B cell (primary cell): ENCODE results near the gene PSENEN. TPM values are rescaled to one million over a fixed set of nuclear protein-coding genes. Genes with fewer than 3 reads are reported as not detected.

Experiments used
- ATAC-seq: fragments of 200-7000 bp; cut with Tn5 transposase; one replicate; pipeline ENCODE4 v1.10.0; 2021; ENCODE audit warnings: low read depth, mild to moderate bottlenecking, moderate number of reproducible peaks, moderate library complexity
- CTCF ChIA-PET: fragments of 350-600 bp; sonication (Branson Sonifier 250); formaldehyde crosslinking; loops from one replicate; lab custom pipeline; 2021; ENCODE audit warnings: antibody characterized with exemption, inconsistent platforms; lab: Charles Lee
- POLR2A ChIA-PET: fragments of 350-600 bp; sonication (Branson Sonifier 250); formaldehyde crosslinking; loops from one replicate; lab custom pipeline; 2021; ENCODE audit warnings: antibody characterized with exemption; lab: Charles Lee
- DNase-seq: peaks from one replicate; pipeline ENCODE4 v3.0.0; 2013
- H2AFZ ChIP-seq: 2 replicates; pipeline ENCODE4 v1.6.1; 2012; ENCODE audit warnings: mild to moderate bottlenecking, low read depth, low read length; ENCODE audit not compliant: insufficient read depth, poor library complexity, severe bottlenecking
- H3K27ac ChIP-seq, 2 donors: 1 replicate in 1 of 2; 2 replicates in 1 of 2; pipeline ENCODE4 v1.5.1; 2012 to 2013; ENCODE audit warnings: low read length in 2 of 2, mild to moderate bottlenecking in 2 of 2, moderate library complexity in 1 of 2
- H3K27me3 ChIP-seq, 4 experiments: fragments of 200-600 bp in 1 of 4; sonication (generic) in 1 of 4; replicated peaks in 1 of 4; 1 replicate in 2 of 4; 2 replicates in 2 of 4; pipeline versions ENCODE4 v1.6.1 to v1.7.0; 2013 to 2016; ENCODE audit warnings: low read length in 3 of 4, mild to moderate bottlenecking in 2 of 4, mixed read lengths in 1 of 4, moderate library complexity in 1 of 4; ENCODE audit not compliant: insufficient read depth in 4 of 4, control insufficient read depth in 3 of 4; ENCODE audit errors: control extremely low read depth in 1 of 4
- H3K36me3 ChIP-seq, 2 experiments: replicated peaks in 1 of 2; 1 replicate in 1 of 2; 2 replicates in 1 of 2; pipeline versions ENCODE4 v1.6.1 to v1.7.1; 2013; ENCODE audit warnings: low read length in 1 of 2; ENCODE audit not compliant: insufficient read depth in 2 of 2, control insufficient read depth in 1 of 2; ENCODE audit errors: control extremely low read depth in 1 of 2, extremely low read depth in 1 of 2
- H3K4me1 ChIP-seq, 2 donors: fragments of 200-600 bp in 1 of 2; sonication (generic) in 1 of 2; 1 replicate in 1 of 2; 2 replicates in 1 of 2; pipeline versions ENCODE4 v1.5.1 to v1.6.1; 2013 to 2017; ENCODE audit warnings: low read length in 2 of 2; ENCODE audit not compliant: control insufficient read depth in 2 of 2, insufficient read depth in 2 of 2
- H3K4me2 ChIP-seq: replicated peaks from 2 replicates; pipeline ENCODE3; 2012; ENCODE audit warnings: mild to moderate bottlenecking, low read depth, low read length; ENCODE audit not compliant: poor library complexity, severe bottlenecking
- H3K4me3 ChIP-seq, 5 experiments: fragments of 200-600 bp in 1 of 5; sonication (generic) in 1 of 5; 1 replicate in 3 of 5; 2 replicates in 2 of 5; pipeline versions ENCODE4 v1.5.1 to v1.7.0; 2011 to 2016; ENCODE audit warnings: low read length in 4 of 5, mild to moderate bottlenecking in 4 of 5, low read depth in 2 of 5, control low read depth in 1 of 5, moderate library complexity in 1 of 5; ENCODE audit not compliant: insufficient read depth in 1 of 5; ENCODE audit errors: control extremely low read depth in 1 of 5, extremely low read depth in 1 of 5
- H3K79me2 ChIP-seq: fragments of 200-600 bp; sonication (generic); one replicate; pipeline ENCODE4 v1.6.0; 2016; ENCODE audit warnings: low read length; ENCODE audit not compliant: control insufficient read depth, insufficient read depth
- H3K9ac ChIP-seq: fragments of 200-600 bp; sonication (generic); 2 replicates; pipeline ENCODE4 v1.6.1; 2017; ENCODE audit warnings: mild to moderate bottlenecking, low read length, moderate library complexity
- H3K9me3 ChIP-seq, 3 donors: one replicate each; pipeline versions ENCODE4 v1.6.1 to v1.7.1; 2013; ENCODE audit warnings: low read length in 2 of 3; ENCODE audit not compliant: control insufficient read depth in 2 of 3, insufficient read depth in 1 of 3; ENCODE audit errors: control extremely low read depth in 1 of 3
- H4K20me1 ChIP-seq: 2 replicates; pipeline ENCODE4 v1.6.0; 2012; ENCODE audit warnings: mild to moderate bottlenecking, low read length; ENCODE audit not compliant: insufficient read depth, control insufficient read depth, poor library complexity, severe bottlenecking
- H3K27ac Mint-ChIP-seq: one replicate; pipeline ENCODE4 v1.8.0; 2021; ENCODE audit warnings: mixed read lengths
- H3K27me3 Mint-ChIP-seq: one replicate; pipeline ENCODE4 v1.8.0; 2021; ENCODE audit warnings: mixed read lengths
- H3K4me1 Mint-ChIP-seq: one replicate; pipeline ENCODE4 v1.8.0; 2021; ENCODE audit warnings: mixed read lengths
- H3K4me3 Mint-ChIP-seq: one replicate; pipeline ENCODE4 v1.8.0; 2021; ENCODE audit warnings: mixed read lengths
- H3K9me3 Mint-ChIP-seq: one replicate; pipeline ENCODE4 v1.8.0; 2022; ENCODE audit warnings: mixed read lengths; ENCODE audit not compliant: insufficient read depth
- EZH2 ChIP-seq: IDR thresholded peaks from 2 replicates; pipeline ENCODE4 v1.6.1; 2012; ENCODE audit warnings: borderline replicate concordance, low read depth, mild to moderate bottlenecking, moderate library complexity, low read length; ENCODE audit not compliant: insufficient read depth, poor library complexity, severe bottlenecking
- WGBS: methylation state at CpG from one replicate; pipeline ENCODE4 v1.1.5; 2013; ENCODE audit warnings: missing lambda C conversion rate; ENCODE audit not compliant: insufficient coverage; 5-methylcytosine and 5-hydroxymethylcytosine counted together
- intact Hi-C: fragments of 100-400 bp; cut with micrococcal nuclease; formaldehyde crosslinking; loops from one replicate; pipeline ENCODE4 v1.10.0; 2022
- polyA plus RNA-seq: library from polyadenylated mRNA; depleted of rRNA; stranded (reverse); fragments of >200 nt; gene quantifications from 2 replicates; pipeline ENCODE4 v1.2.3, GENCODE V29; 2012
- total RNA-seq, 2 donors: library from RNA; stranded (reverse); fragments of 120-200 nt in 1 of 2; gene quantifications; 1 replicate in 1 of 2; 2 replicates in 1 of 2; pipeline versions ENCODE4 v1.2.3 to v1.2.4, GENCODE V29; 2013 to 2022
- TF ChIP-seq, protein P1 (sequence below): fragments of 200-600 bp; IDR thresholded peaks from one replicate; pipeline ENCODE4 v1.8.0; 2022; ENCODE audit warnings: antibody characterized with exemption, mild to moderate bottlenecking

The PSENEN gene
- total and polyA plus RNA-seq, 2 donors (not counting 1 experiment from before 2014, with no cell fraction given): 17.7 to 36.4 TPM

DNA sequence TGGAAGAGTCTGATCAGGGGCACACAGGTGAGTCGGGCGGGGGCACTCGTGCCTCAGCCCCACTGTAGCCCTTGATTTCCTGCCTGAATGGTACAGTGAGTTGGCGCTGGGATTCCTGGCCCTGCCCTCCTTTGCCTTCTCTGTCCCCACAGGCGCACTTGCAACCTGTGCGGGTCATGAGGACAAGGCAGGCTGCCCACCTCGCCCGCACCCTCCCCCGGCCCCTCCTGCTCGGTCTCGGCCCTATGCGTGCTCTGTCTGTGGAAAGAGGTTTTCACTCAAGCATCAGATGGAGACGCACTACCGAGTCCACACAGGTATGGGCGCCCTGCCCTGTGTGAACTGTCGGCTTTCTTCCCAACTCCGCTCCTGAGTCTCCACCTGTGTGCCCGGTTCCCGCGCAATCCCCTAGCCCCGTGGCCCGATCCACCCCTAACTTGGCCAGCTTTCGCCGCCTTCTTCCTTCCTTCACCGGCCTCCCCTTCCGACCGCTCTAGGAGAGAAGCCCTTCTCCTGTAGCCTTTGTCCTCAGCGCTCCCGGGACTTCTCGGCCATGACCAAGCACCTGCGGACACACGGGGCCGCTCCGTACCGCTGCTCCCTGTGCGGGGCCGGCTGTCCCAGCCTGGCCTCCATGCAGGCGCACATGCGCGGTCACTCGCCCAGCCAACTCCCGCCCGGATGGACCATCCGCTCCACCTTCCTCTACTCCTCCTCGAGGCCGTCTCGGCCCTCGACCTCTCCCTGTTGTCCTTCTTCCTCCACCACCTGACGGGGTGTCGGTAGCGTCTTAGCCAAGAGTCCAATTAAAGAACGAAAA is 29.3 kb upstream of the PSENEN start:
- intact Hi-C loops: loop anchor here (1.0 to 10.0 kb wide), 3 partner anchors 23 to 371 kb away; partner anchors contain the start of genes FFAR1, HCST, NFKBID and TYROBP
- H3K36me3 ChIP-seq: peaks cover 0 to 13% of the 10 kb centered on the region in 2 experiments
- H3K27me3 ChIP-seq: no peaks in the 10 kb centered on the region
- CTCF ChIA-PET: interaction anchor here (0.6 to 6.5 kb wide), 5 partner anchors 13 to 32 kb away, joined by 3 to 123 read pairs (median 4); partner anchors contain the start of gene LIN37
- Mint-ChIP-seq H3K27ac (peak overlapping the region; percentile 99), H3K9me3 (no peaks in the 10 kb centered on the region), H3K4me1 (peaks cover 67% of the 10 kb centered on the region), H3K4me3 (peak overlapping the region; percentile 98), H3K27me3 (no peaks in the 10 kb centered on the region)
- H4K20me1 ChIP-seq: peaks cover 28% of the 10 kb centered on the region
- peak overlapping the region; percentile 68 to 85 for H3K27ac ChIP-seq
- POLR2A ChIA-PET: interaction anchor here (0.7 to 1.3 kb wide), 2 partner anchors 24 to 204 kb away, joined by 3 to 8 read pairs; no protein-coding TSS in a partner anchor
- H3K4me3 ChIP-seq: peak overlapping the region; percentile 39 to 87 (median 76)
- H3K9ac ChIP-seq: peak overlapping the region; percentile 80
- DNase-seq (peak; percentile 61), ATAC-seq (no peak)
- 1% methylated on average over 44 of the region's 52 CpGs for WGBS
- H3K4me2 ChIP-seq: peak overlapping the region; percentile 94
- peak overlapping the region; percentile 89 for H2AFZ ChIP-seq
- H3K4me1 ChIP-seq: peaks cover 34 to 74% of the 10 kb centered on the region in 2 donors
- H3K79me2 ChIP-seq: peaks cover 50% of the 10 kb centered on the region
- H3K9me3 ChIP-seq: no peaks in the 10 kb centered on the region
- TF ChIP-seq EZH2: no peak
- TF ChIP-seq, protein P1, sequence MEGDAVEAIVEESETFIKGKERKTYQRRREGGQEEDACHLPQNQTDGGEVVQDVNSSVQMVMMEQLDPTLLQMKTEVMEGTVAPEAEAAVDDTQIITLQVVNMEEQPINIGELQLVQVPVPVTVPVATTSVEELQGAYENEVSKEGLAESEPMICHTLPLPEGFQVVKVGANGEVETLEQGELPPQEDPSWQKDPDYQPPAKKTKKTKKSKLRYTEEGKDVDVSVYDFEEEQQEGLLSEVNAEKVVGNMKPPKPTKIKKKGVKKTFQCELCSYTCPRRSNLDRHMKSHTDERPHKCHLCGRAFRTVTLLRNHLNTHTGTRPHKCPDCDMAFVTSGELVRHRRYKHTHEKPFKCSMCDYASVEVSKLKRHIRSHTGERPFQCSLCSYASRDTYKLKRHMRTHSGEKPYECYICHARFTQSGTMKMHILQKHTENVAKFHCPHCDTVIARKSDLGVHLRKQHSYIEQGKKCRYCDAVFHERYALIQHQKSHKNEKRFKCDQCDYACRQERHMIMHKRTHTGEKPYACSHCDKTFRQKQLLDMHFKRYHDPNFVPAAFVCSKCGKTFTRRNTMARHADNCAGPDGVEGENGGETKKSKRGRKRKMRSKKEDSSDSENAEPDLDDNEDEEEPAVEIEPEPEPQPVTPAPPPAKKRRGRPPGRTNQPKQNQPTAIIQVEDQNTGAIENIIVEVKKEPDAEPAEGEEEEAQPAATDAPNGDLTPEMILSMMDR: no peak
